Measurements from ENCODE around the gene FAM193B.

DNA sequence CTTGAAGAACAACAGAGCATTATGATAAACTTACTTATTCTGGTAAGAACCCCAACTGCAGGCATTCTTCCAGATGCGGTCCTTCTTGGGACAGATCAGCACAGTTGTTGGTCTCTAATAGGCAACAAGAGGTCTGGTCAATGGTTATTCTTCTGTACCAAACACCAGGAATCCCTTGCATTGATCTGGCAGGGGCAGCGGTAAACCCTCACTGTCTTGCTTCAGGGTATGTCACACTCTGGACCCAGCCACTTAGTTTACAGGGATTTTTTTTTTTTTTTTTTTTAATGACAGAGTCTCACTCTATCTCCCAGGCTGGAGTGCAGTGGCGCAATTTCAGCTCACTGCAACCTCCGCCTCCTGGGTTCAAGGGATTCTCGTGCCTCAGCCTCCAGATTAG is 1.3 kb upstream of the FAM193B start:
- no peak for TF ChIP-seq EZH2phosphoT487 (IDR thresholded peaks at IDR 0.05; ENCODE audit: low read depth)
- TF ChIP-seq, protein P1, sequence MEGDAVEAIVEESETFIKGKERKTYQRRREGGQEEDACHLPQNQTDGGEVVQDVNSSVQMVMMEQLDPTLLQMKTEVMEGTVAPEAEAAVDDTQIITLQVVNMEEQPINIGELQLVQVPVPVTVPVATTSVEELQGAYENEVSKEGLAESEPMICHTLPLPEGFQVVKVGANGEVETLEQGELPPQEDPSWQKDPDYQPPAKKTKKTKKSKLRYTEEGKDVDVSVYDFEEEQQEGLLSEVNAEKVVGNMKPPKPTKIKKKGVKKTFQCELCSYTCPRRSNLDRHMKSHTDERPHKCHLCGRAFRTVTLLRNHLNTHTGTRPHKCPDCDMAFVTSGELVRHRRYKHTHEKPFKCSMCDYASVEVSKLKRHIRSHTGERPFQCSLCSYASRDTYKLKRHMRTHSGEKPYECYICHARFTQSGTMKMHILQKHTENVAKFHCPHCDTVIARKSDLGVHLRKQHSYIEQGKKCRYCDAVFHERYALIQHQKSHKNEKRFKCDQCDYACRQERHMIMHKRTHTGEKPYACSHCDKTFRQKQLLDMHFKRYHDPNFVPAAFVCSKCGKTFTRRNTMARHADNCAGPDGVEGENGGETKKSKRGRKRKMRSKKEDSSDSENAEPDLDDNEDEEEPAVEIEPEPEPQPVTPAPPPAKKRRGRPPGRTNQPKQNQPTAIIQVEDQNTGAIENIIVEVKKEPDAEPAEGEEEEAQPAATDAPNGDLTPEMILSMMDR (IDR thresholded peaks at IDR 0.05; ENCODE audit: low read depth, low read length): no peak
